ELF-1 (cell line): Measurements from ENCODE around the gene CYB5RL.
"Not testable (repeated sequence)": the region's sequence is repeated elsewhere in the genome, so short reads cannot be mapped to it uniquely, and the experiment has no call there.

Source experiments
- DNase-seq: peaks from one replicate; pipeline ENCODE4 v3.0.0-alpha.2; 2016; ENCODE audit warnings: low read depth, low spot score

Gene CYB5RL

DNA sequence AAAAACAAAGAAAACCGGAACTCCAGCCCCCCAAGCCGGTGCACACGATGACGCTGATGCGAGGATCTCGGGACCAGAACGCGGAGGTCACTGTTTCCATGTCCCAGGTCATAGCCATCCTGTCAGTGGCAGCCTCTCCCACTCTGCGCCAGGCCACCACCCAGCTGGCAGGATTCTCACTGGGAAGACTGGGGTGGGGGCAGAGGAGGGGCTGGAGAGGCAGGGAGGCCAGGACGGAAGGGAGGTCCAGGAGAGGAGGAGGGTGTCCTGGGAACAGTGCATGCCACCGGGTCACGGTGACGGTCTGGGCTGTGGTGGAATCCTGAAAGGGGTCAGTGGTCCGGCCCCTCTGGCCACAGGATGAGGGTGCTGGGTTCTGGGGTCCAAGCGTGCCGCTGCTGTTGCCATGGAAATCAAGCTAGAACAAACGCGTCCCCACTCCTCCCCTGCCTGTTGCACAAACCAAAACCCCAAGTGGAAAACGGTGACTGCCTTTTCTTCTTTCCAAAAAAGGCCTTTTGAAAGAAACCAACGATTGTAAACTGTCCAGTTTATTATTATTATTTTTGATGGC, 26.2 kb upstream of the CYB5RL start:
- DNase-seq: no peak

GRCh38 chr1:54225378-54225777, 25.5 kb upstream of the CYB5RL start:
- DNase-seq: no peak

- DNase-seq: no peak
Observed at GRCh38 chr1:54224233-54224632, 24.4 kb upstream of the CYB5RL start.

DNA sequence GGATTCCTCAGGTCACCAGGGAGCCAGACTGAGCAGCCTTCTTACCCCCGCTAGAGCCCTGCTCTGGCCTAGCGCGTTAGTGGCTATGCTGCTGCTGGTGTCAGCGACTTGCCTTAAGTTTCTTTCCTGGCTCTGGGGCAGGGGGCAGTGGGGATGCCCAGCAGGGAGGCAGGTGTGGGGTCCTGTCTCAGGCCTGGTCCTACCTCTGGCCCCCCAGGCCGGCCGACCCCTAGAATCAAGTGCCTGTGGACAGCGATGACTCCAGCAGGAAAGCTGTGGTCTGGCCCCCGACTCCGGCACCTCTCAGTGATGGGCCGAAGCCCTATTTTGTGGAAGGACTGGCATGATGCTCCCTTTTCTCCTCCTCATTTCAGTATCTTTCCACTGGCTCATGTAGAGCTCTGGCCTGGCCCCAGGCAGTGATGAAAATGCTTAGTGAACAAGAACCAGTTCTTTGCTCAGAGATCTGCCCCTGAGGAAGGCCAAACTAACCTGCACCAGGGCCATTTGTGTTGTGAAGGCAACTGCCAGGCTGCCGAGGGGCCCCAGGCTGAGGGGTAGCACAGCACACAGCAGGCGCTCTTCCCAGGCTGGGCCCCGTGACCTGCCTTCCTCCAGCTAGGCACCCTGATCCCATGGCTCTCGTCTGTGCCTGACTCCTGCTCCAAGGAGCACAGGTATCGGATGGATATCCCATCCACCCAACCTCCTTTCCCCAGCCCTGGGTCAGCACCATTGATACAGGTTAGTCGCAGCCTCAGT, 23.8 kb upstream of the CYB5RL start:
- DNase-seq: no peak

DNA sequence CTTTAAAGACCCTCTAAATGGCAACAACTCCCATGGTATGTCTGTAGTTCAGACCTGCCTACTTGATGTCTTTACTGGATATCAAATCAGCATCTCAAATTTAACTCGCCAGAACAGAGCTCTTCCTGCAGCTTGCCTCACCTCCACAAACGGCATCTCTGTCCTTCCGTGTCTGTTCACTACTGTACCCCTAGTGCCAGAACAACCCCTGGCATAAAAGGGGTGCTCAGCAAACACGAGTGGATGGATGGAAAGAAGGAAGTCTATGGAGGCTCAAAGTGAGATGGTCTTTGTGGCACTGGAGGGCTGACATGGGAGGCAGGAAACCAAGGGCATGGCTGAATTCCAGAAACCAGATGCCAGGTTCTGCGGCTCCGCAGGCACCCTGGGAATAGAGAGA, 22.9 kb upstream of the CYB5RL start:
- no peak for DNase-seq

DNA sequence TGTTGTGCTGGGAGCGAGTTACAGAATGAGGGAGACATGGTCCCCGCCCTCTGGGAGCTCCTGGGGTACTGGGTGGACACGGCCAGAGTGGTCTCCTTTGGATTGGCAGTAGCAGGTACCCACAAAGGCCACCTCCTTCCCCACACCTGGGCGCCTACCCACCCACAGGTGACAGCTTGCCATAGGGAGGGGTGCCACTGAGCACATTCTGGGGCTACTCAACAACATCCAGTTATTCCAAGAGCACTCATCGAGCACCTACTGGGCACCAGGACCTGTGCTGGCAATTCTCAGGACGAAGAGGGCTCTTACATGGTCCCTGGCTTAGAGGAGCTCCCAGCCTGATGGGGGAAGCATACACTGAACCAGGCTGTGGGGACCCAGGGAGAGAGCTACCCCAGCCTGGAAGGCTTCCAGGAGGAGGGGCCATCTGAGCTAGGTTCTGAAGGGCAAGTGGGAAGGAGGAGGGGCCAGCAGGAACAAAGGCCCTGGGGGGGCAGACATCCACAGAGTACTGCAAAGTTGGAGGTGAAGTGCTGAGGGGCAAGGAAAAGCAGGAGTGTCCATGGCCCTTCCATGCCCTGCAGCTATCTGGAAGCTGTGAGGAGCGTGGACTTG, 22.1 kb upstream of the CYB5RL start:
- DNase-seq: no peak

DNA sequence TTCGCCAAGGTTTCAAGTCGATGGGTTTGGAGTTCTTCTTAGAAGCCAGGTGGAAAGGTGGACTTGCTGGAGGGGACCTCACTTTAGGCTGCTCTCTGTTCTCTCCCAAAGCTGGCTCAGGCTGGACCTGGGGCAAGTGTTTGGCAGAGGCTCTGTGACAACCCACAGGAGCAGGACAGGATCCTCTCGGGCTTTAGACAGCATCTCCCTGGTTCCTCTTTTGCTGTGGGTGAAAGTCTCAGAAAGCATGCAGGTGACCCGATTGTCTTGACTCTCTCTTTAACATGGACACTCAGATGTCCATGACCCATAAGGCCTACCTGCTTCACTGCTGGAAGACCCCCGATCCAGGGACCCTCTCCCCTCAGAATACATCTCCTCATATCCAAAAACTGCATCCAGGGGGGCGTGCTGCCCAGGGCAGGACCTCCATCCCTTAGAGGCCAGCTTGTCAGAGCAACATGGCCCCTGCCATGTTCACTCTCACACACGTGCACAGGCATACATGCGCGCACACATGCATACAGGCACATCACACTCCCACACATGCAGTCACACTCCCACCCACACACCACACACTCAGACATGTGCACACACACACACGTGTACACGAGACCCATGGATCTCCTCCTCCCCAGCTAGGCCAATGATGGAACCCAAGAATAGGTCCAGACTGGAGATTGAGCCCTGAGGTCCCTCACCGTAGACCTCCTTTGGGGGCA, 21.4 kb upstream of the CYB5RL start:
- DNase-seq: no peak

DNA sequence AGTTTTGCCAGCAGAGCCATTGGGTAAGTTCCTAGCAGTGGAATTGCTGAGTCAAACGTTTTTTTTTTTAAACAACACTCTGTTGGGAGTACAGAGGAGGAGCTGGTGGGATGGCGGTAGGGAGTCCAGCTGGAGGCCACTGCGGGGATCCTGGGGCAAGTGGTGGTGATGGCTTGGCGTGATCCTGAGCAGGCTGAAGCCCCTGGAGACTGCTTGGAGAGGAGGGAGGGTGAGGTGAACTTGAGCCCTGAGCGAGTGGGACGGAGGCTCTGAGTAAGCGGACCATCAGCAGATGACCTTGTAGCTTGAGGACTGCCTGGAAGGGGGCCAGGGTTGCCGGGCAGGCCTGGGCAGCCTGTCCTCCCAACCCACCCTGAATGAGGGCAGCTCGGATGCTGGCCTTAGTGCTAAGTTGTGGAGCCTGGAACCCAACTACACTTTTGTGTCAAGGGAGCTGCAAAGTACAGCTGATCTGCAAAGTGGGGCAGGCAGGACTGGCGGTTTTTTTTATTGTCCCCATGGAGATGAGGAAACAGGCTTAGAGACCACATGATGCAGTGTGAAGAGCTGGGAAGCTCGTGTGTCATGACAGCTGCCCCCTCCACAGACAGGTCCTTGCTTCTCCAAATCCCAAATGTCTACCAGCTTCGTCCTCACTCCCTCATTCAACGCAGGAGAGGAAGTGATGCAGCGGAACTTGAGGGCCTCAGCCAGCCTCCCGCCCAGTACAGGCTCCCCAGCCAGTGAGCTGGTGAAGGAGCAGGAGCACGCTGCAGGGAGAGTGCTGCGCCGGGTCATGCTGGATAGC, 20.4 kb upstream of the CYB5RL start:
- no peak for DNase-seq

GRCh38 chr1:54219688-54220003, 19.8 kb upstream of the CYB5RL start:
- no peak for DNase-seq

- DNase-seq: no peak
Observed at GRCh38 chr1:54218883-54219687, 19.3 kb upstream of the CYB5RL start.

DNA sequence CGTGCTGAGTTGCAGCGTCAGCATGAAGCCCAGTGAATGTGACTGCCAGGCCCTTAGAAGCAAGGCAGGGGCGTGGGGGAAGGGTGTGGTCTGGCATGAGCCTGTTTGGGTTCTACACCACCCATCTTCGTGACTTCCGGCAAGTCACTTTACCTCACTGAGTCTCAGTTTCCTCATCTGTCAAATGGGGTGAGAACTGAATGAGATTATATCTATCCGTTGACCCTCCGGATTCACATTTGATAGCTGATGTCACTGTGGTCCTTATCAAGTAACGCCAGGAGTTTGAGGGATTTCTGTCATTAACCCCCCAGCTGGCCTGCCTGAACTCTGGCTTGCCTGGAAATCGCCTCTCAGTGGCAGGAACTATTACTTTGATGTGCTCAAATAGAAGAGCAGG, 15.7 kb upstream of the CYB5RL start:
- no peak for DNase-seq

DNA sequence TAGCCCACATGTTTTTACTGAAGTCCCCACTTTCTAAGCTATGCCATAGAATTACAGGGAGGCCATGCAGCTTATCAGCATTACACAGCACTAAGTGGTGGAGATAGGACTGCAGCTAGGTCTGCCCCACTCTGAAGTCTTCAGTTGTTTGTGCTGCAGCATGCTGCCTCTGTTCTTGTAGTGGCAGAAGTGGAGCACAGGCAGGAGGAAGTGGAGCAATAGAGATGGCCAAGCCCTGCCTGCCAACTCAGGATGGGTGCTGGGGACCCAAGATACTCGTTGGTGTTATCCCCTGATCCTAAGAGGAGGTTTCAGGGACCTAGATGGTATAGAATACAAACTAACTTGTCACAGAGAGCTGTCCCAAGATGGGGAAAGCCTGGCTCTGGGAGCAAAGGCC, 13.0 kb upstream of the CYB5RL start:
- no peak for DNase-seq

DNA sequence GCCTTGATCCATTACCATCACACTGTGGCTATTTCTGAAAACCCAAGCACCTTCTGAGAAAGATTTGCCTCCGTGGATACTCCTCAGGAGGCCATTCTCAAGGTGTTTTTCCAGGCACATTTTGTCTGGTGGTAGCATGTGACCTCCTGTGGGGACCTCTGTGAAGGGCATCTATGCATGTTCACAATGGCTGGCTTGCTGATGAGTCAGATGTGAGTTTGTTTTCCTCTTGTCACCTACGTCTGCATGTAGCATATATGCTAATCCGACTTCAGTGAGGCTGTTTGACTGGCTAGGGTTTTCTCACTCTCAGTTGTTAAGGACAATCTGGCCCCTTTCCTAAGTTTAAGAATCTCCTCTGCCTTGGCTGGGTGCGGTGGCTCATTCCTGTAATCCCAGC, 8.1 kb upstream of the CYB5RL start:
- not testable (repeated sequence) for DNase-seq

DNA sequence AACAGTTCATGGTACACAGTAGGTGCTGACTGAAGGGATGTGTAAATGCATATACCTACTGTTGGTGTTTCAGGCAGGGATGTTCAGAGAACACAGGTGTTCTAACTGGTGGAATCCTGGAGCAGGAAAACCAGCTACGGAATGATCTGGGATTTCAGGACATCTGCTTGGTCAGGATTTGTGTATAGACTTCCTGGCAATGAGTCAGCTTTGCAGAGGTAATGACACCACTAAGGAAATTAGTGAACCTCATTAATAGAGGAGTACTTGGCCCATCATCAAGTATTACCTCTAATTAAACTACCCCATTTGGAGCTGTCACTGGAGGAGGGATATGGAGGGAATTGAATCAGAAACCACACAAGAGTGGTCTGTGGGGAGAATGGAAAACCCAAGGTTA, 7.5 kb upstream of the CYB5RL start:
- no peak for DNase-seq

GRCh38 chr1:54204199-54204598, 4.4 kb upstream of the CYB5RL start:
- DNase-seq: no peak

- DNase-seq: no peak
Observed at GRCh38 chr1:54200519-54200997, 728 bp upstream of the CYB5RL start.

DNA sequence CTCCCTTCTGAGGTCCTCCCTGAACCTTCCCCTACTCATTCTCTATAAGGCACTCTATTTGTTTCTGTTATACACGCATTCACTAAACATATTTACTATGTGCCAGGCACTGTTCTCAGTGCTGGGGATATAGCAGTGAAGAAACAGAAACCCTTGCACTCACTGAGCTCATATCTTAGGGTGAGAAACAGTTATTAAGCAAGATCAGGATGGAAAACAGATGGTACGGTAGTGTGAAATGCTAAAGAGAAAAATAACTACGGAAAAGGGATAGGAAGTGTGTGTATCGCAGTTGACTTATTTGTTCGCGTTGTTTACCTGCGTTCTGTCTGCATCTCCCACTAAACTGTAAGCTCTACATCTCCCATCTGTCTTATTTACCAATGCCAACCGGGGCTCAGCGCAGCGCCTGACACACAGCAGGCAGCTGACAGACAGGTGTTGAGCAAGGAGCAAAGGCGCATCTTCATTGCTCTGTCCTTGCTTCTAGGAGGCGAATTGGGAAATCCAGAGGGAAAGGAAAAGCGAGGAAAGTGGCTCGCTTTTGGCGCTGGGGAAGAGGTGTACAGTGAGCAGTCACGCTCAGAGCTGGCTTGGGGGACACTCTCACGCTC, 572 bp downstream of the CYB5RL start:
- no peak for DNase-seq

GRCh38 chr1:54193453-54193852, 6.4 kb downstream of the CYB5RL start:
- no peak for DNase-seq

- no peak for DNase-seq
Observed at GRCh38 chr1:54191525-54191924, 8.3 kb downstream of the CYB5RL start.

DNA sequence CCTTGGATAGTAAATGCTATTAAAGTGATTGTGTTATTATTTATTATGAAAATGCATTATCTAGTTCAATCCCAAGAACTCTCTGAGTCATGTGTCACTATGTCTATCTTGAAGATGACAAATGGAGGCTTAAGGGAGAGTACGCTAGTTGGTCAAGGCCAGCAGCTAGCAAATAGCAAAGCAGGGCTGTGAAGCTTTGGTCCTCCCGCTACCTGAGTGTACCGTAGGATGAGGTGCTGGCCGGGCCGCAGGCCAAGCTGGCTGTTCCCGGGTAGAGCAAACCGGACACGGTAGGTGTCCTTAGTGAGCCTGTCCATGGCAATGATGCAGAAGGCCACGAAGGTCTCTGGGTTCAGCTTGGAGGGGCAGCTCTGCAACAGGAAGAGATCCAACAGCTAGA, 9.3 kb downstream of the CYB5RL start:
- no peak for DNase-seq
